Sigmoid colon (tissue), 4 donors: ENCODE data around the gene RIMS1.

Experiments
- CTCF ChIP-seq, 4 experiments: fragments of 450-650 bp in 3 of 4; fragments of 200-600 bp in 1 of 4; IDR thresholded peaks; one replicate each; pipeline ENCODE4 v1.5.1; 2016 to 2019; ENCODE audit warnings: antibody characterized with exemption in 4 of 4, mild to moderate bottlenecking in 3 of 4, moderate library complexity in 2 of 4
- POLR2A ChIP-seq, 2 donors: fragments of 450-650 bp; IDR thresholded peaks; one replicate each; pipeline ENCODE4 v1.6.1; 2016; ENCODE audit warnings: antibody characterized with exemption in 2 of 2, mild to moderate bottlenecking in 2 of 2, moderate library complexity in 2 of 2
- POLR2AphosphoS5 ChIP-seq, 4 donors: sonication (generic); formaldehyde crosslinking; IDR thresholded peaks; one replicate each; pipeline ENCODE4 v1.6.1; 2017; ENCODE audit warnings: antibody characterized with exemption in 4 of 4

GRCh38 chr6:72260489-72260888, 374.1 kb downstream of the RIMS1 start:
- TF ChIP-seq POLR2A (IDR thresholded peaks at IDR 0.05) (no peak), CTCF (IDR thresholded peaks at IDR 0.05) (no peak), POLR2AphosphoS5 (IDR thresholded peaks at IDR 0.05) (no peak)
